NT2/D1 (cell line): ENCODE results near the gene SLC7A7.

Experiments used
- SUZ12 ChIP-seq: IDR thresholded peaks from 2 replicates; pipeline ENCODE4 v1.6.1; 2011; ENCODE audit not compliant: insufficient read length, insufficient read depth; ENCODE audit errors: extremely low read depth
- YY1 ChIP-seq: IDR thresholded peaks from 2 replicates; pipeline ENCODE4 v1.6.1; 2011; ENCODE audit not compliant: insufficient read length, insufficient read depth
- ZNF274 ChIP-seq: IDR thresholded peaks from 2 replicates; pipeline ENCODE4 v1.6.1; 2011; ENCODE audit warnings: mild to moderate bottlenecking, low read depth, low read length

DNA sequence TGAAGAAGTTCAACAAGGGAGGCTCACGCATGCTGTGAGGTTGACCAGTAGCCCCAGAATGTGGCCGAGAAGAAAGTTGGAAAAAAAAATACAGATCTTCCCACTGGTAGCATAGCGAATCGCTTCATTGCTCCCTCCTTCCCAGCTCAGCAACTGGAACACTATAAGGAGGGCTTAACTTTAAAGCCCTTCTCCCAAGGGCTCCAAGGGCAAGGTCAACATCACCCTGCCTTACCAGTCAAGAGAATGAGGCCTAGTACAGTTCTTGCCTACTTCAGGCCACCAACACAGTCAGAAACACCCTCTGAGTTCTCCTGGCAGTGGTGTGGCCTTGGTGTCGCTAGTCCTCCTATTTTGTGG, 34.3 kb downstream of the SLC7A7 start:
- TF ChIP-seq SUZ12 (no peak), ZNF274 (no peak), YY1 (no peak)
